Measurements from ENCODE around the gene TIAL1.

TIAL1 gene

DNA sequence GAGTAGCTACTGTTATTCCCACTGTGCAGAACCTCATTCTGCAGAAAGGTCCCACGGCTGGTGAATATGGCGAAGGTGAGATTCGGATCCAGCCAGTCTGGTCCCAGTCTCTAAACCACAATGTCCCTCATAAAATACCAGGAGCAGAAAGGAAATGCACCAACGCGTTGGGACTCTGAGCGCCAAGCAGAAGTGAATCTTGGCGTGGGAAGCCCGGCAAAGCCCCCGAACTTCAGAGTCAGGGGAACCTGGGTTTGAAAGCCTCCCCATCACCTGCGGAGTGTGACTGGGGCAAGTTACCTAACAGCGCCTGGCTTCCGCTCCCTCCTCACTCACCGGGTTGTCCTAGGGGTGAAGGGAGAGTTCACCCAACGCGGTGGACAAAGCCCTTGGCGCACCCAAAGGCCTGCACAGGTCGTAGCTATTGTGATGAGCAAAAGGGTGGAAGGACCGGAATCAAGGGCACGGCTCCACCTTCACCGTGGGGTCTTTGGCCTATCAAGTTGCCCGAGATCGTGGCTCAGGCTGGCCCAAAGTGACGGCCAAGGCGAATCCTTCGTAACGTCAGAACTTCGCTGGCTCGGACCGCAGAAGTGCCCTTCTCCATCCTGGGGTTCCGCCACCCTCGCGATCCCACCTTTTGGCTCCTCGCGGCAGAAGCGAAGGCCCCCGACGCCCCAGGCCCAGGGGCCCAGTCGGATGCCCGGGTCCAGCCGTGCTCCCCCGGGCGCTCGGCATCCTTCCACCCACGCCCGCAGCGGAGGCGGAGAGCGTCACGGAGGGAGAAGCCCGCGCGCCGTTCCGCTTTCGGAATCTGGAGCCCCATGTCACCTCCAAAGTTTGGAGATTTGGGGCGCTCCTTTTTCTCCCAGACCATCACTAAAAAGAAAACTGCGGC is 55.1 kb downstream of the TIAL1 start:
- Histone ChIP-seq H3K9ac (ENCODE audit: low read length in 5 of 5) (peak overlapping the region in 3 of 5 donors; percentile 17 to 65 (median 41)), H3K27me3 (ENCODE audit: control insufficient read depth in 5 of 5, insufficient read depth in 4 of 5, low read length in 5 of 5) (peaks cover 0 to 20% (median 8%) of the 10 kb centered on the region in 5 donors), H3K4me1 (ENCODE audit: control insufficient read depth in 5 of 5, insufficient read depth in 5 of 5, low read length in 5 of 5) (peaks cover 0 to 65% (median 30%) of the 10 kb centered on the region in 5 donors), H3K4me3 (ENCODE audit: low read depth in 1 of 5, low read length in 5 of 5) (peak overlapping the region; percentile 62 to 79 (median 73)), H3K27ac (ENCODE audit: low read depth, low read length) (peak overlapping the region; percentile 23), H3K9me3 (ENCODE audit: control insufficient read depth in 5 of 5, low read length in 5 of 5) (no peaks in the 10 kb centered on the region), H3K36me3 (ENCODE audit: control insufficient read depth in 5 of 5, insufficient read depth in 5 of 5, low read length in 5 of 5) (no peaks in the 10 kb centered on the region)

DNA sequence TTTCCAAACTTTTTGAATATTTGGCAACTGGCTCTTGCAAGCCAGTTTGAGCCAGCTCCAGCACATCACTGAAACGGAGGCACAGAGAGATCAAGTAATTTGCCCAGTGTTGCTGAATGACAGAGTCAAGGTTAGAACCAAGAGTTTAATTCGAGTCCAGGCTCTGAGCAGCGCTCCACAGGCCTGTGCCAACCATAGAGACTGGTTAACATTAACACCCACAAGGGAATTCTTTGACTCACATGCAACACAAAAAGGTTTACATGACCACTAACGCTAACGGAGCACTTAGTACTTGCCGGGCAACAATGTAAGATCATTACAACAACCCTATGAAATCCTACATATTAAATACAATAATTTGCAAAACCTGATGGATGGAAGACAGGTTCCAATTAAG is 55.7 kb downstream of the TIAL1 start:
- Histone ChIP-seq H3K27me3 (ENCODE audit: control insufficient read depth in 5 of 5, insufficient read depth in 4 of 5, low read length in 5 of 5) (peaks cover 0 to 20% (median 8%) of the 10 kb centered on the region in 5 donors), H3K4me3 (ENCODE audit: low read depth in 1 of 5, low read length in 5 of 5) (peak overlapping the region in 4 of 5 donors; percentile 62 to 79 (median 72)), H3K9ac (ENCODE audit: low read length in 5 of 5) (no peak overlapping the region), H3K4me1 (ENCODE audit: control insufficient read depth in 5 of 5, insufficient read depth in 5 of 5, low read length in 5 of 5) (peaks cover 0 to 71% (median 30%) of the 10 kb centered on the region in 5 donors), H3K27ac (ENCODE audit: low read depth, low read length) (no peak overlapping the region), H3K9me3 (ENCODE audit: control insufficient read depth in 5 of 5, low read length in 5 of 5) (no peaks in the 10 kb centered on the region), H3K36me3 (ENCODE audit: control insufficient read depth in 5 of 5, insufficient read depth in 5 of 5, low read length in 5 of 5) (no peaks in the 10 kb centered on the region)

DNA sequence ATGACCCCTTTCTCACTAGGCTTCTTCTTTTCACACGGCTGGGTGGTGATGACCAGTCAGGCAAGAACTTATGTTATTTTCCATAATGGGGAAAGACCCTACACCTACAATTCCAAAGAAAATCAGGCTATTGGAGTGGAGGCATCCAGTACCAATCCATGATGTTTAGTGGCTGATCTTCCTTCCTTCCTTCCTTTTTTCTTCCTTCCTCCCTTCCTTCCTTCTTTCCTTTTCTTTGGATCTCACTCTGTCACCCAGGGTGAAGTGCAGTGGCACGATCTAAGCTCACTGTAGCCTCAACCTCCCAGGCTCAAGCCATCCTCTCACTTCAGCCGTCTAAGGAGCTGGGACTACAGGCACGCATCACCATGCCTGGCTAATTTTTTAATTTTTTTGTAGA is 56.7 kb downstream of the TIAL1 start:
- Histone ChIP-seq H3K27ac (ENCODE audit: low read depth, low read length) (no peak overlapping the region), H3K36me3 (ENCODE audit: control insufficient read depth in 5 of 5, insufficient read depth in 5 of 5, low read length in 5 of 5) (no peaks in the 10 kb centered on the region), H3K4me3 (ENCODE audit: low read depth in 1 of 5, low read length in 5 of 5) (no peak overlapping the region), H3K27me3 (ENCODE audit: control insufficient read depth in 5 of 5, insufficient read depth in 4 of 5, low read length in 5 of 5) (peaks cover 0 to 20% (median 8%) of the 10 kb centered on the region in 5 donors), H3K4me1 (ENCODE audit: control insufficient read depth in 5 of 5, insufficient read depth in 5 of 5, low read length in 5 of 5) (peaks cover 0 to 71% (median 30%) of the 10 kb centered on the region in 5 donors), H3K9ac (ENCODE audit: low read length in 5 of 5) (no peak overlapping the region), H3K9me3 (ENCODE audit: control insufficient read depth in 5 of 5, low read length in 5 of 5) (no peaks in the 10 kb centered on the region)

GRCh38 chr10:119539359-119539825 is 57.4 kb downstream of the TIAL1 start:
- Histone ChIP-seq H3K27ac (ENCODE audit: low read depth, low read length) (no peak overlapping the region), H3K27me3 (ENCODE audit: control insufficient read depth in 5 of 5, insufficient read depth in 4 of 5, low read length in 5 of 5) (peaks cover 0 to 20% (median 8%) of the 10 kb centered on the region in 5 donors), H3K36me3 (ENCODE audit: control insufficient read depth in 5 of 5, insufficient read depth in 5 of 5, low read length in 5 of 5) (no peaks in the 10 kb centered on the region)

DNA sequence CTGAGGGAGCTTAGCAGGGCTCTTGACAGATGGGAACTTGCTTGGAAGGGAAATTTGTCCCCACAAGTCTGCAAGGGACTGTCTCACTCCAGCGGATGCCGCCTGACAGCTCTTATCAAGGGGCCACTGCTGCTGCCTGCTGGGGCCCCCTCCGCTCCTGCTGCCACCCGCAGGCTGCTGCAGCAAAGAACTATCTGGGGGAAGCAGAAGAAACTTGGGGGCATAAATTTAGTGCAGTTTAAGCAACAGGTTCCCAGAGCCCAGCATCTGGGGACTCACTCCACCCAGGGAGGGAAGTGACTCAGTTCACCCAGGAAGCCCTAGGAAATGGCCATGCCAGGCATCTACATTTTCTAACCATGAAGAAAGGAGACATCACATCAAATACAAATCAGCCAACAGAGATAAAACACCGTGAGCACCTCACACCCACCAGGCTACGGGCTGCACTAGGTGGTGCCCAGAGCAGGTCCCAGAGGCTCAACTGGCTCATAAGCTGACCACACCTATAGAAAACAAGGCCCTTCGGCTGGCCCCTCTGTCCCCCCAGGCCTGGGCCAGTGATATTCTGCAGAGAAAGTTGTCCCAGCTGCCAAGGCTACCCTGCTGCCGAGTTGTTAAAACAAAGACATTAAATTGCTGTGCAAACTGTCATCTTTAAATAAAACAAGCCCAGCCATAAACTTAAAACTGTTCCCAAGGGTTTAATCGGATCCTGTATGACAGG is 58.0 kb downstream of the TIAL1 start:
- Histone ChIP-seq H3K27me3 (ENCODE audit: control insufficient read depth in 5 of 5, insufficient read depth in 4 of 5, low read length in 5 of 5) (peaks cover 0 to 14% (median 8%) of the 10 kb centered on the region in 5 donors), H3K27ac (ENCODE audit: low read depth, low read length) (no peak overlapping the region), H3K4me3 (ENCODE audit: low read depth in 1 of 5, low read length in 5 of 5) (no peak overlapping the region), H3K9me3 (ENCODE audit: control insufficient read depth in 5 of 5, low read length in 5 of 5) (no peaks in the 10 kb centered on the region), H3K9ac (ENCODE audit: low read length in 5 of 5) (no peak overlapping the region), H3K36me3 (ENCODE audit: control insufficient read depth in 5 of 5, insufficient read depth in 5 of 5, low read length in 5 of 5) (no peaks in the 10 kb centered on the region), H3K4me1 (ENCODE audit: control insufficient read depth in 5 of 5, insufficient read depth in 5 of 5, low read length in 5 of 5) (peaks cover 0 to 69% (median 28%) of the 10 kb centered on the region in 5 donors)

More at GRCh38 chr10:119539359-119539825, 57.4 kb downstream of the TIAL1 start:
- no peak overlapping the region for H3K9ac ChIP-seq (ENCODE audit: low read length in 5 of 5)
- H3K4me3 ChIP-seq (ENCODE audit: low read depth in 1 of 5, low read length in 5 of 5), result no peak overlapping the region
- no peaks in the 10 kb centered on the region for H3K9me3 ChIP-seq (ENCODE audit: control insufficient read depth in 5 of 5, low read length in 5 of 5)
- peaks cover 0 to 71% (median 30%) of the 10 kb centered on the region in 5 donors for H3K4me1 ChIP-seq (ENCODE audit: control insufficient read depth in 5 of 5, insufficient read depth in 5 of 5, low read length in 5 of 5)

- Histone ChIP-seq H3K27me3 (ENCODE audit: control insufficient read depth in 5 of 5, insufficient read depth in 4 of 5, low read length in 5 of 5) (peaks cover 0 to 14% (median 7%) of the 10 kb centered on the region in 5 donors), H3K9me3 (ENCODE audit: control insufficient read depth in 5 of 5, low read length in 5 of 5) (no peaks in the 10 kb centered on the region), H3K9ac (ENCODE audit: low read length in 5 of 5) (no peak overlapping the region), H3K36me3 (ENCODE audit: control insufficient read depth in 5 of 5, insufficient read depth in 5 of 5, low read length in 5 of 5) (no peaks in the 10 kb centered on the region), H3K27ac (ENCODE audit: low read depth, low read length) (no peak overlapping the region), H3K4me3 (ENCODE audit: low read depth in 1 of 5, low read length in 5 of 5) (no peak overlapping the region), H3K4me1 (ENCODE audit: control insufficient read depth in 5 of 5, insufficient read depth in 5 of 5, low read length in 5 of 5) (peaks cover 0 to 62% (median 21%) of the 10 kb centered on the region in 5 donors)
Measured at GRCh38 chr10:119537953-119538630, 58.7 kb downstream of the TIAL1 start.

- Histone ChIP-seq H3K9me3 (ENCODE audit: control insufficient read depth in 5 of 5, low read length in 5 of 5) (no peaks in the 10 kb centered on the region), H3K9ac (ENCODE audit: low read length in 5 of 5) (no peak overlapping the region), H3K27me3 (ENCODE audit: control insufficient read depth in 5 of 5, insufficient read depth in 4 of 5, low read length in 5 of 5) (peaks cover 0 to 11% (median 1%) of the 10 kb centered on the region in 5 donors), H3K27ac (ENCODE audit: low read depth, low read length) (no peak overlapping the region), H3K4me3 (ENCODE audit: low read depth in 1 of 5, low read length in 5 of 5) (peak overlapping the region in 3 of 5 donors; percentile 7 to 44 (median 29)), H3K36me3 (ENCODE audit: control insufficient read depth in 5 of 5, insufficient read depth in 5 of 5, low read length in 5 of 5) (no peaks in the 10 kb centered on the region), H3K4me1 (ENCODE audit: control insufficient read depth in 5 of 5, insufficient read depth in 5 of 5, low read length in 5 of 5) (peaks cover 0 to 46% (median 10%) of the 10 kb centered on the region in 5 donors)
Measured at GRCh38 chr10:119536508-119537025, 60.2 kb downstream of the TIAL1 start.

GRCh38 chr10:119535837-119536507 is 60.8 kb downstream of the TIAL1 start:
- peaks cover 0 to 40% (median 7%) of the 10 kb centered on the region in 5 donors for H3K4me1 ChIP-seq (ENCODE audit: control insufficient read depth in 5 of 5, insufficient read depth in 5 of 5, low read length in 5 of 5)
- no peak overlapping the region for H3K27ac ChIP-seq (ENCODE audit: low read depth, low read length)
- no peaks in the 10 kb centered on the region for H3K36me3 ChIP-seq (ENCODE audit: control insufficient read depth in 5 of 5, insufficient read depth in 5 of 5, low read length in 5 of 5)
- no peaks in the 10 kb centered on the region for H3K9me3 ChIP-seq (ENCODE audit: control insufficient read depth in 5 of 5, low read length in 5 of 5)
- H3K9ac ChIP-seq (ENCODE audit: low read length in 5 of 5), result no peak overlapping the region
- peak overlapping the region in 3 of 5 donors; percentile 7 to 44 (median 23) for H3K4me3 ChIP-seq (ENCODE audit: low read depth in 1 of 5, low read length in 5 of 5)
- peaks cover 0 to 7% (median 0%) of the 10 kb centered on the region in 5 donors for H3K27me3 ChIP-seq (ENCODE audit: control insufficient read depth in 5 of 5, insufficient read depth in 4 of 5, low read length in 5 of 5)

DNA sequence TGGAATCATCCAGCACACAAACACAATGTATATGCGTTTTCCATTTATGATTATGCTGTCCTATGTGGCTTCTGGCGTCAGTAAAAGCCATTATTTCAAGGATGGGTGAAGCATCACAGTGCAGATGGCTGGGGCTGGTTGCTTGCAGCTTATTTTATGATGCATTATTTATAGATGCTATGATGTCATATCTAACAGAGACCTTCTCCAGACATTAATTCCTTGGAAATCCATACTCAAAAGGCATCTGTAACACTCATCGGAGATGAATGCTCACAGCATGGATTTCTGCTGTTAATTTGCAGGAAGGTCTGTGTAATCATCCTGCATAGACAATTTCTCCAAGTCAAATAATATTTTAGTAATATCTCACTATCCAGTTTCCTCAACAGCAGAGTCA is 61.5 kb downstream of the TIAL1 start:
- Histone ChIP-seq H3K27ac (ENCODE audit: low read depth, low read length) (no peak overlapping the region), H3K4me3 (ENCODE audit: low read depth in 1 of 5, low read length in 5 of 5) (no peak overlapping the region), H3K27me3 (ENCODE audit: control insufficient read depth in 5 of 5, insufficient read depth in 4 of 5, low read length in 5 of 5) (peaks cover 0 to 7% (median 0%) of the 10 kb centered on the region in 5 donors), H3K9ac (ENCODE audit: low read length in 5 of 5) (no peak overlapping the region), H3K9me3 (ENCODE audit: control insufficient read depth in 5 of 5, low read length in 5 of 5) (no peaks in the 10 kb centered on the region), H3K36me3 (ENCODE audit: control insufficient read depth in 5 of 5, insufficient read depth in 5 of 5, low read length in 5 of 5) (no peaks in the 10 kb centered on the region), H3K4me1 (ENCODE audit: control insufficient read depth in 5 of 5, insufficient read depth in 5 of 5, low read length in 5 of 5) (peaks cover 0 to 34% (median 7%) of the 10 kb centered on the region in 5 donors)

Measured in subcutaneous abdominal adipose tissue (tissue), 5 donors.